ENCODE results near the gene HRAS. TPM values are rescaled to one million over a fixed set of nuclear protein-coding genes. Genes with fewer than 3 reads are reported as not detected.

HRAS gene
- total RNA-seq, 1 experiment from 2014 or later: 123 TPM

- CTCF ChIA-PET: interaction anchor here (0.6 to 6.8 kb wide), 4 partner anchors 11 to 339 kb away, joined by 3 to 34 read pairs (median 18); partner anchors contain the start of gene PTDSS2
- POLR2A ChIA-PET: interaction anchor here (0.6 to 6.5 kb wide), 11 partner anchors 12 to 297 kb away, joined by 3 to 81 read pairs (median 4); partner anchors contain the start of genes BET1L, HRAS, PHRF1 and PKP3
- peaks cover 53% of the 10 kb centered on the region for H3K36me3 Mint-ChIP-seq (ENCODE audit: insufficient read depth, unreplicated experiment)
- TF ChIP-seq CTCF (IDR thresholded peaks at IDR 0.05; ENCODE audit: unreplicated experiment): no peak
- intact Hi-C loops (cut with micrococcal nuclease): no loop called here
- H3K4me3 Mint-ChIP-seq (ENCODE audit: unreplicated experiment): peak overlapping the region; percentile 95
- H3K4me1 Mint-ChIP-seq (ENCODE audit: insufficient read depth, unreplicated experiment): peaks cover 6% of the 10 kb centered on the region
- H3K27ac Mint-ChIP-seq (ENCODE audit: low read depth, unreplicated experiment): peak overlapping the region; percentile 78
- no peak for DNase-seq (ENCODE audit: unreplicated experiment)
- H3K9me3 Mint-ChIP-seq (ENCODE audit: unreplicated experiment): no peaks in the 10 kb centered on the region
- no TSS peak for BruUV-seq (replicated peaks)
- no peaks in the 10 kb centered on the region for H3K27me3 Mint-ChIP-seq (ENCODE audit: insufficient read depth, unreplicated experiment)
Observed at GRCh38 chr11:504994-505344, 30.4 kb downstream of the HRAS start.

GRCh38 chr11:504053-504993 is 31.1 kb downstream of the HRAS start:
- Mint-ChIP-seq H3K9me3 (ENCODE audit: unreplicated experiment) (no peaks in the 10 kb centered on the region), H3K36me3 (ENCODE audit: insufficient read depth, unreplicated experiment) (peaks cover 55% of the 10 kb centered on the region), H3K27ac (ENCODE audit: low read depth, unreplicated experiment) (peak overlapping the region; percentile 78), H3K4me1 (ENCODE audit: insufficient read depth, unreplicated experiment) (peaks cover 6% of the 10 kb centered on the region), H3K4me3 (ENCODE audit: unreplicated experiment) (peak overlapping the region; percentile 95), H3K27me3 (ENCODE audit: insufficient read depth, unreplicated experiment) (no peaks in the 10 kb centered on the region)
- peak; percentile 73 for DNase-seq (ENCODE audit: unreplicated experiment)
- CTCF ChIA-PET: interaction anchor here (0.6 to 6.8 kb wide), 5 partner anchors 10 to 340 kb away, joined by 3 to 34 read pairs (median 4); partner anchors contain the start of gene PTDSS2
- intact Hi-C loops (cut with micrococcal nuclease): no loop called here
- no peak for TF ChIP-seq CTCF (IDR thresholded peaks at IDR 0.05; ENCODE audit: unreplicated experiment)
- POLR2A ChIA-PET: interaction anchor here (0.6 to 6.5 kb wide), 12 partner anchors 8 to 297 kb away, joined by 3 to 81 read pairs (median 4); partner anchors contain the start of genes BET1L, HRAS, PHRF1 and PKP3
- no TSS peak for BruUV-seq (replicated peaks)

- Mint-ChIP-seq H3K4me1 (ENCODE audit: insufficient read depth, unreplicated experiment) (peaks cover 6% of the 10 kb centered on the region), H3K36me3 (ENCODE audit: insufficient read depth, unreplicated experiment) (peaks cover 64% of the 10 kb centered on the region), H3K27me3 (ENCODE audit: insufficient read depth, unreplicated experiment) (no peaks in the 10 kb centered on the region), H3K27ac (ENCODE audit: low read depth, unreplicated experiment) (peak overlapping the region; percentile 23), H3K9me3 (ENCODE audit: unreplicated experiment) (no peaks in the 10 kb centered on the region), H3K4me3 (ENCODE audit: unreplicated experiment) (peak overlapping the region; percentile 95)
- ChIA-PET CTCF (interaction anchor here (0.6 to 6.8 kb wide), 3 partner anchors 15 to 116 kb away, joined by 3 to 34 read pairs (median 33); partner anchors contain the start of gene PTDSS2), POLR2A (interaction anchor here (1.6 to 6.5 kb wide), 4 partner anchors 9 to 296 kb away, joined by 3 to 81 read pairs (median 52); partner anchors contain the start of genes BET1L, PTDSS2 and RIC8A)
- BruUV-seq (replicated peaks): no TSS peak
- DNase-seq (ENCODE audit: unreplicated experiment): peak; percentile 85
- intact Hi-C loops (cut with micrococcal nuclease): loop anchor here (2.0 kb wide), 1 partner anchor 15 kb away; no protein-coding TSS in a partner anchor
- no peak for TF ChIP-seq CTCF (IDR thresholded peaks at IDR 0.05; ENCODE audit: unreplicated experiment)
Observed at GRCh38 chr11:503179-503981, 32.0 kb downstream of the HRAS start.
